Trophoblast cell (in vitro differentiated cells and primary cell): Measurements from ENCODE around the gene CACNG1.

Source experiments
- DNase-seq, 2 donors: peaks; one replicate each; pipeline ENCODE4 v3.0.0-alpha.2; 2016
- H2AFZ ChIP-seq: 2 replicates; pipeline ENCODE4 v1.6.1; 2013; ENCODE audit warnings: low read length, moderate library complexity, mild to moderate bottlenecking; ENCODE audit not compliant: insufficient read depth, poor library complexity
- H2AK5ac ChIP-seq: 2 replicates; pipeline ENCODE4 v1.6.1; 2013; ENCODE audit warnings: mild to moderate bottlenecking, low read length
- H2BK120ac ChIP-seq: 2 replicates; pipeline ENCODE4 v1.6.1; 2013; ENCODE audit warnings: low read length, mild to moderate bottlenecking, moderate library complexity; ENCODE audit not compliant: insufficient read depth, poor library complexity
- H2BK12ac ChIP-seq: 2 replicates; pipeline ENCODE4 v1.6.1; 2013; ENCODE audit warnings: mild to moderate bottlenecking, low read length, moderate library complexity
- H2BK5ac ChIP-seq: 2 replicates; pipeline ENCODE4 v1.6.1; 2013; ENCODE audit warnings: low read length, low read depth, moderate library complexity, mild to moderate bottlenecking; ENCODE audit not compliant: poor library complexity
- H3K14ac ChIP-seq: 2 replicates; pipeline ENCODE4 v1.6.1; 2013; ENCODE audit warnings: mild to moderate bottlenecking, low read length
- H3K18ac ChIP-seq: 2 replicates; pipeline ENCODE4 v1.6.1; 2013; ENCODE audit warnings: mild to moderate bottlenecking, low read length
- H3K23ac ChIP-seq: 2 replicates; pipeline ENCODE4 v1.6.1; 2013; ENCODE audit warnings: low read length
- H3K27ac ChIP-seq: 2 replicates; pipeline ENCODE4 v1.5.1; 2013; ENCODE audit warnings: low read depth, mild to moderate bottlenecking, inconsistent platforms, low read length, moderate library complexity
- H3K27me3 ChIP-seq: 2 replicates; pipeline ENCODE4 v1.6.1; 2013; ENCODE audit warnings: inconsistent platforms, mild to moderate bottlenecking, low read length, moderate library complexity; ENCODE audit not compliant: insufficient read depth
- H3K36me3 ChIP-seq, 2 experiments: 1 replicate in 1 of 2; 2 replicates in 1 of 2; pipeline ENCODE4 v1.6.1; 2013; ENCODE audit warnings: low read length in 2 of 2, mild to moderate bottlenecking in 2 of 2, moderate library complexity in 1 of 2; ENCODE audit not compliant: insufficient read depth in 2 of 2, control insufficient read depth in 1 of 2
- H3K4ac ChIP-seq: 2 replicates; pipeline ENCODE4 v1.6.1; 2013; ENCODE audit warnings: low read depth, mild to moderate bottlenecking, low read length, moderate library complexity
- H3K4me1 ChIP-seq, 2 experiments: 1 replicate in 1 of 2; 2 replicates in 1 of 2; pipeline ENCODE4 v1.6.1; 2013; ENCODE audit warnings: low read length in 2 of 2, mild to moderate bottlenecking in 2 of 2, moderate library complexity in 1 of 2; ENCODE audit not compliant: insufficient read depth in 2 of 2, control insufficient read depth in 1 of 2
- H3K4me2 ChIP-seq: 2 replicates; pipeline ENCODE4 v1.6.1; 2013; ENCODE audit warnings: inconsistent platforms, mild to moderate bottlenecking, low read length, moderate library complexity
- H3K4me3 ChIP-seq: 2 replicates; pipeline ENCODE4 v1.5.1; 2013; ENCODE audit warnings: mild to moderate bottlenecking, low read depth, low read length, inconsistent platforms
- H3K79me1 ChIP-seq: one replicate; pipeline ENCODE4 v1.6.1; 2013; ENCODE audit warnings: low read length
- H3K79me2 ChIP-seq: 2 replicates; pipeline ENCODE4 v1.6.1; 2013; ENCODE audit warnings: low read length, mild to moderate bottlenecking; ENCODE audit not compliant: control insufficient read depth, insufficient read depth, poor library complexity
- H3K9ac ChIP-seq: 2 replicates; pipeline ENCODE4 v1.6.1; 2013; ENCODE audit warnings: mild to moderate bottlenecking, low read length
- H3K9me3 ChIP-seq: 2 replicates; pipeline ENCODE4 v1.6.1; 2013; ENCODE audit warnings: low read depth, mild to moderate bottlenecking, control low read depth, inconsistent platforms, low read length; ENCODE audit not compliant: insufficient read depth
- H4K12ac ChIP-seq: 2 replicates; pipeline ENCODE4 v1.6.1; 2013; ENCODE audit warnings: low read depth, mild to moderate bottlenecking, low read length, moderate library complexity
- H4K8ac ChIP-seq: 2 replicates; pipeline ENCODE4 v1.6.1; 2013; ENCODE audit warnings: low read depth, mild to moderate bottlenecking, low read length, moderate library complexity
- H4K91ac ChIP-seq: one replicate; pipeline ENCODE4 v1.6.1; 2013; ENCODE audit warnings: low read depth, mild to moderate bottlenecking, low read length, moderate library complexity
- whole genome bisulfite sequencing: extraction: QIAGEN DNeasy Blood & Tissue Kit; methylation state at CpG from one replicate; pipeline ENCODE4 v1.1.7; 2013; ENCODE audit warnings: missing lambda C conversion rate; ENCODE audit not compliant: insufficient read length, insufficient coverage; ENCODE audit errors: extremely low coverage; 5-methylcytosine and 5-hydroxymethylcytosine counted together

CACNG1 gene

GRCh38 chr17:67032382-67032781 lies 12.0 kb upstream of the CACNG1 start:
- Histone ChIP-seq H3K4ac (no peak overlapping the region), H2BK5ac (no peak overlapping the region), H3K36me3 (peaks cover 5 to 6% of the 10 kb centered on the region in 2 experiments), H3K14ac (no peak overlapping the region), H3K4me3 (no peak overlapping the region), H2BK12ac (no peak overlapping the region), H3K4me2 (no peak overlapping the region), H2BK120ac (no peak overlapping the region), H3K23ac (no peak overlapping the region), H3K18ac (no peak overlapping the region), H3K79me1 (no peaks in the 10 kb centered on the region), H2AK5ac (no peak overlapping the region), H2AFZ (no peak overlapping the region), H3K27me3 (no peaks in the 10 kb centered on the region), H3K9me3 (peaks cover 3% of the 10 kb centered on the region), H4K91ac (no peak overlapping the region), H3K4me1 (no peaks in the 10 kb centered on the region), H3K79me2 (no peaks in the 10 kb centered on the region), H3K27ac (no peak overlapping the region), H3K9ac (no peak overlapping the region), H4K8ac (no peak overlapping the region), H4K12ac (no peak overlapping the region)
- no peak for DNase-seq
- WGBS = no CpG with 5 or more reads among the region's 14 CpGs

GRCh38 chr17:67032985-67033384 lies 11.4 kb upstream of the CACNG1 start:
- H3K14ac ChIP-seq = no peak overlapping the region
- H3K36me3 ChIP-seq = peaks cover 5 to 6% of the 10 kb centered on the region in 2 experiments
- no peak overlapping the region for H3K27ac ChIP-seq
- no peaks in the 10 kb centered on the region for H3K79me2 ChIP-seq
- H3K79me1 ChIP-seq = no peaks in the 10 kb centered on the region
- no CpG with 5 or more reads among the region's 13 CpGs for WGBS
- H3K23ac ChIP-seq = no peak overlapping the region
- no peak overlapping the region for H2AK5ac ChIP-seq
- no peak overlapping the region for H2BK120ac ChIP-seq
- H3K9me3 ChIP-seq = peaks cover 3% of the 10 kb centered on the region
- H3K4ac ChIP-seq = no peak overlapping the region
- no peak overlapping the region for H3K9ac ChIP-seq
- H4K8ac ChIP-seq = no peak overlapping the region
- no peak overlapping the region for H2AFZ ChIP-seq
- H2BK5ac ChIP-seq = no peak overlapping the region
- no peak for DNase-seq
- H4K91ac ChIP-seq = no peak overlapping the region
- H2BK12ac ChIP-seq = no peak overlapping the region
- no peaks in the 10 kb centered on the region for H3K4me1 ChIP-seq
- no peaks in the 10 kb centered on the region for H3K27me3 ChIP-seq
- no peak overlapping the region for H3K18ac ChIP-seq
- no peak overlapping the region for H3K4me3 ChIP-seq
- no peak overlapping the region for H4K12ac ChIP-seq
- H3K4me2 ChIP-seq = no peak overlapping the region

DNA sequence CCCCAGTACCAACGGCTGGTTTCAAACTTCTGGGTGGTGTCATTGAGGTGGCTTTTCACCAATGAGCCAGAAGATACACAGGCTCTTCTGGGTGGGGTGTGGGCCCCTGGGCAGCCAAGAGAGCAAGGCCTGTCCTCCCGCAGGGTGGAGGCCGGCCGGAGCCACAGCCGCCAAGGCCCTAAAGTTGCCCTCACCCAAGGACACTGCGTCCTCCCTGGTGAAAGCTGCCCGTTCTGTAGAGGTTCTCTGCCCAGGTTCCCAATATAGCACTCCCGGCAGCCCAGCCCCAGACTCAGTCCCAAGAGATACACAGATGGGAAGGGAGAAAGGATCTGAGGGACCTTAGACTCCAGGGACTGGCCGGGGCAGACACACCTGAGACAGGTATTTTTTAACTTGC lies 10.7 kb upstream of the CACNG1 start:
- Histone ChIP-seq H3K18ac (no peak overlapping the region), H3K14ac (no peak overlapping the region), H3K27me3 (no peaks in the 10 kb centered on the region), H2AFZ (no peak overlapping the region), H2AK5ac (no peak overlapping the region), H3K4ac (no peak overlapping the region), H4K12ac (no peak overlapping the region), H2BK12ac (no peak overlapping the region), H3K79me1 (no peaks in the 10 kb centered on the region), H3K36me3 (peaks cover 5 to 6% of the 10 kb centered on the region in 2 experiments), H4K91ac (no peak overlapping the region), H3K9ac (no peak overlapping the region), H2BK5ac (no peak overlapping the region), H3K23ac (no peak overlapping the region), H4K8ac (no peak overlapping the region), H3K27ac (no peak overlapping the region), H2BK120ac (no peak overlapping the region), H3K4me2 (no peak overlapping the region), H3K4me1 (peaks cover 0 to 3% of the 10 kb centered on the region in 2 experiments), H3K79me2 (no peaks in the 10 kb centered on the region), H3K4me3 (no peak overlapping the region), H3K9me3 (peaks cover 3% of the 10 kb centered on the region)
- no CpG with 5 or more reads among the region's 9 CpGs for WGBS
- no peak for DNase-seq

GRCh38 chr17:67035131-67036083 lies 8.9 kb upstream of the CACNG1 start:
- Histone ChIP-seq H3K4me1 (peaks cover 3 to 7% of the 10 kb centered on the region in 2 experiments), H2AFZ (no peak overlapping the region), H3K18ac (no peak overlapping the region), H3K14ac (no peak overlapping the region), H4K91ac (no peak overlapping the region), H3K9me3 (peaks cover 3% of the 10 kb centered on the region), H2BK5ac (no peak overlapping the region), H3K4me2 (no peak overlapping the region), H4K8ac (no peak overlapping the region), H3K36me3 (peaks cover 5 to 6% of the 10 kb centered on the region in 2 experiments), H2AK5ac (no peak overlapping the region), H3K4ac (no peak overlapping the region), H3K27me3 (no peaks in the 10 kb centered on the region), H3K9ac (no peak overlapping the region), H2BK120ac (no peak overlapping the region), H3K23ac (no peak overlapping the region), H2BK12ac (no peak overlapping the region), H4K12ac (no peak overlapping the region), H3K27ac (no peak overlapping the region), H3K4me3 (no peak overlapping the region), H3K79me1 (no peaks in the 10 kb centered on the region), H3K79me2 (no peaks in the 10 kb centered on the region)
- no peak for DNase-seq
- no CpG with 5 or more reads among the region's 11 CpGs for WGBS
